HG03103 (cell line): Measurements from ENCODE around the gene RCAN1.
A peak's percentile ranks its signal among the peaks of the same experiment; 100 is the strongest.

Source experiments
- ATAC-seq: cut with Tn5 transposase; IDR thresholded peaks from one replicate; pipeline ENCODE4 v1.9.1; 2021; ENCODE audit warnings: low read depth; ENCODE audit not compliant: unreplicated experiment

RCAN1 gene

DNA sequence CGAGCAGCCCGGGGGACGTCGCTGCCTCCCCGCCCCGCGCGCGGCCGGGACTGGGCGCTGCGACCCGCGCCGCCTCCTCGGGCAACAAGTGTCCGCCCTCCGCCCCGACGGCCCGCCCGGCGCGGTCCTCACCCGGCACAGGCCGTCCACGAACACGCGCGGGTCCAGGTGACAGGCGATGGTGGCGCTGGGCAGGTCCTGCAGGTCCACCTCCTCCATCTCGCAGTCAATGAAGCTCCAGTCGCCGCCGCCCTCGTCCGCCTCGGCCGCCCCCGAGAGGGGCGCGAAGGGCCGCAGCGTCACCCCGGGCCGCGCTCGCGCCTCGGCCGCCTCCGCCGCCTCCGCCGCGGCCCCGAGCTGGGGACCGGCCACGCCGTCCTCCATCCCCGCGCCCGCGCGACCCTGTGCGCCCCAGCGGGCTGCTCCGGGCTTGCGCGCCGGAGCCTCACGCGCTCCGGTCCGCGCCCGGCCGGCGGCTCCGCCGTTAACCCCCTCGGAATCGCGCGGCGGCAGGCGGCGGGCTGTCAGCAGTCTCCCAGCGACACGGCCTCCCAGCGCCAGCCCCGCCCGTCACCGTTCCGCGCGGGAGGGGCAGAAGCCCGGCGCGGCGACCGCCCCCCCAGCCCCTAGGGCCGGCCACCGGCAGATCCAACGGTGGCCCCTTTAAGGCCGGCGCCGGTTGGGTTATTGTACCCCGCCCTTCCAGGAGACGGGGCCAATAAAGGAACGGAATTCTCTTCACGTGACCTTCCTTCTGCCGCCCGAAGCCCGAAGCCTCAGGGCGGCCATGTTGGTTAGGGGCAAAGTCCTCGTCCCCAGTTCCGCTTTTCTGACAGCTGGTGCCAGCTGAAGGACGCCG, at the start of gene RCAN1:
RCAN1 (minus strand) TSS at position 486 of the 859 bp plus-strand sequence; CDS start at position 384, 102 bp downstream.
- peak; percentile 88 for ATAC-seq

DNA sequence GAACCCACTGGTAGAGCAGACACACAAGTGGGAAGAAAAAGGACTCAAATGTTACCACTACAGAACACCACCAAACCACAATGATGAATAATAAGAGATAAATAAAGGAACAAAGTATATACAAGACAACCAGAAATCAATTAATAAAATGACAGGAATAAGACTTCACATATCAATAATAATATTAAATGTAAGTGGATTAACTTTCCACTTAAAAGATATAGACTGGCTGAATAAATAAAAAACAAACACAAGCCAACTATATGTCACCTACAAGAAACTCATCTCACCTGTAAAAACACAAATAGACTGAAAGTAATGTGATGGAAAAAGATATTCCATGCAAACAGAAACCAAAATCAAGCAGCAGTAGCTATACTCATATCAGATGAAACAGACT, 46.9 kb upstream of the RCAN1 start:
- no peak for ATAC-seq

DNA sequence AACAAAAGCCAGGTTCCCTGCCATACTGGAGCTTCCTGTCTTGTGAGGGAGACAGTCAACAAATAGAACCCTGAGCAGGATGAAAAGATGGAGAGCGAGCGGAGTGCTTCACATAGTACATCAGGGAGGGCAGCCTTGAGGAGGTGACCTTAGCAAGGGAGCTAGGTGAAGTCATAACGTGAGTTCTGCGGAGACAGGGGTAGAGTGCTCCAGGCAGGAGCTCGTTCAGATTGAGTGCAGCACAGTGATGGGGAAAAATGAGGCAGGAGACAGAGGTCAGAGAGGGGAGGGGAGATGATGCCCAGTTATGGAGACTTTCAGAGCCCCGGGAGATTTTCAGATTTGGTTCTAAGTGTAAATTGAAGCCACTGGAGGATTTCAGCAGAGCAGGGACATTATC, 38.6 kb upstream of the RCAN1 start:
- ATAC-seq: no peak

DNA sequence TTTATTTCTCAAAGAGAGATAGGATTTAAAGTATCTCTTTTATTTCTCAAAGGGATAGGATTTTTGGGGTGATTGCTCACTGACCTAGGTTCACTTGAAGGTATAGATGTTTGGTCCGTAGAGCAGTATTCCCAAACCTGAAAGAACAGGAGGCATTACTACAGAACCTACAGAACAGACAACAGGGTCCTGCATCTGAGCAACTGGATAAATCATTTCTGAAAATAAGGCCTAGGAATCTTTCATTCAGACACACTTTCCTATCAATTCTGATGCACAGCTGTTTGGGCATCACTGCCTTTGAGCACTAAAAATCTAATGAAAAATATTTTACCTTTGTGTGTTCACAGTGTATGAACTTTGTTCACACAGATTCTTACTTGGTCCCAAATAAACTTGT, 36.7 kb upstream of the RCAN1 start:
- ATAC-seq: no peak

DNA sequence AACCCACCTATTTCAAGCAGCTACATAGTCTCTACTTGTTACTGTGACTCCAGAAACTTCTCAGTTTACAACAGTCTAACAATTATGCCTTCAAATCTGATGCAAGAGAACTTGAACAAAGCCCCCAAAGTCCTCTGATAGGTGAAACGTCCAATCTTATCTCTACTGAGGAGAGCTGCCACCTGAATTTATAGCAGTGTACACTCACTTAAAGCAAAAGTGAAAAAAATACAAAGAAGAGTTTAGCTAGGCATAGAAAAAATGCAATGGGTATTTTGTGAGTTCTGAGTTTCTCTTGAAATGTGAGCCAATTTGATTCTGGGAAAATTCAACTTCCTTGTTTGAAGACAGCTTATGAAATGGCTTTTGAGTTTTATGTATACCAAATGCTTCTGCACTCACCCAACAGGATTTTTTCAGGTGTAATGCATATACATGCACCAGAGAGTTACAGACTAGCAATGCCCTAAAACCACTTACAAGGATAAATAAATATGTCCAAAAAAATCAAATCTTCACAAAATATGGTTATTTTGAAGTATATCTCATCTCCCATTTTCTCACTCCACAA, 36.0 kb upstream of the RCAN1 start:
- ATAC-seq: no peak

DNA sequence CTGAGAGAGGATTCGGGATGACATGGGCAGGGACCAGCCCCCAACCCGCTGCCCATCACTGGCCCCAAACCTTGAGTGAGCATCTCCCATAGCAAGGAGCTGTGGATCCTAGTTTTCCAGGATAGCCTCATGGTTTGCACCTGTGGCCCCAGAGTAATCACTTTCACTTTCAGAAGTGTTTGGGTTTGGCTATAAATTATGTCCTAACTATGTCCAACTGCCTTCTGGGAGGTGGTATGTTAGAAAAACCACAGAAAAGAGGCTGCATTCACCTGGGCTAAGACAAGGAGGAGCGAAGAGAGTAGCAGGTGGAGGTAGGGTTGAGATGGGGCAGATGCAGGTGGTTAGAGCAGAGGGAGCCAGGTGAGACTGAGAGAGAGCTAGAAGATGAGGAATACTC, 34.5 kb upstream of the RCAN1 start:
- ATAC-seq: no peak

DNA sequence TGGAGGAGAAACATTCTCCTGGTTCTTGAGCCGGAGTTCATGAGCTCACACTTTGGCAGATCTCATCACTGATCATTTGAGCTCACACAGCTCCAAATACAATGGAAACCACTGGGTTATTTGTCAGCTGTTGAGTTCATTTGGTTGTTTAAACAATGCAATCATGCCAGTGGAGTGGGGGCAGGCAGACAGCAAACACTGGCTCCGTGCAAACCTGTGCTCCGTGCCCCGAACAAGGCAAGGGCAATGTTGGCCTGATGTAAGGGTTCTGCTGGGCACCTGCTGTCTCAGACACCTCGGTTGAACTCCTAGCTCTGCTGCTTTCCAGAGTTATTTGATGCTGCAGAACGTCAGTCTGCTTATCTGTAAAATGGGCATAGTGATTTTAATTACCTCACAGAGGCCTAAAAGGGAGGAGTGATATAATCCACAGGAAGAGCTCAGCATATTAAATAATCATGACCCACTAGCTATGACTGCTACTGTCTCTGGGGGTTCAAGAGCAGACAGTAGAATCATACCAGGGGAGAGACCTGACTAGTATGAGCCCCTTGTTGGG, 33.9 kb upstream of the RCAN1 start:
- ATAC-seq: no peak

DNA sequence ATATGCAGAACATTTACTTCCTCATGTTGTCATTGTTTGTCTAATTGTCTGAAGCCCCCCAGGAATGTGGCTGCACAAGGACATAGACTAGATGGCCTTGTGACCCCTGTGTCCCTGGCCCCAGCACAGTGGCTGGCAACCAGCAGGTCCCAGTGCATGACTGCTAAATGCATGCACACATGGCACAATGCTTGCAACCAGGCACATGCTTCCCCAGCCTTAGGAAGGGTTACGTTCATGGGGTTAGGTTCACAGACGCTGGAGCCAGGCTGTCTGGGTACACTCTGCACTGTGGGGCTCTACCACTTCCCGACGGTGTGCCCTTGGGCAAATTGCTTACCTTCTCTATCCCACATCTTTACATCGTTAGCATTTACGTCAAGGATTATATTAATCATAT, 32.6 kb upstream of the RCAN1 start:
- ATAC-seq: no peak

DNA sequence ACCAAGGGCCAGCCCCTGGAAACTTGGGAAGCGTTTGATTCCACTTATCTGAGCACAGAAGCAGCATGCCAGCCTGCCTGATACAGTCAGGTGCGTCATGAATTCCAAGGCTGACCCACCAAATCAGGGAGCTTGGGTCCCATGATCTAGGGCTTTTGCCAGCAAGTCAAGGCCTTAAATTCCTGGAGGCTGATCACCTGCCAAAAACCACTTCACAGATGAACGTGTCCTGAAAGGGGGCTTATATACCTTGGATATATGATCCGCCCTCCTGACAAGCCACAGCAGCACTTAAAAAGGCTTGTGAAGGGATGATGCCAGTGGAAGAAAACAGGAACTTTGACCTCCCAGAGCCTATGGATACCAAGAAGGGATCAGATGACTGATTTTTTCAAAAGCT, 29.9 kb upstream of the RCAN1 start:
- no peak for ATAC-seq

DNA sequence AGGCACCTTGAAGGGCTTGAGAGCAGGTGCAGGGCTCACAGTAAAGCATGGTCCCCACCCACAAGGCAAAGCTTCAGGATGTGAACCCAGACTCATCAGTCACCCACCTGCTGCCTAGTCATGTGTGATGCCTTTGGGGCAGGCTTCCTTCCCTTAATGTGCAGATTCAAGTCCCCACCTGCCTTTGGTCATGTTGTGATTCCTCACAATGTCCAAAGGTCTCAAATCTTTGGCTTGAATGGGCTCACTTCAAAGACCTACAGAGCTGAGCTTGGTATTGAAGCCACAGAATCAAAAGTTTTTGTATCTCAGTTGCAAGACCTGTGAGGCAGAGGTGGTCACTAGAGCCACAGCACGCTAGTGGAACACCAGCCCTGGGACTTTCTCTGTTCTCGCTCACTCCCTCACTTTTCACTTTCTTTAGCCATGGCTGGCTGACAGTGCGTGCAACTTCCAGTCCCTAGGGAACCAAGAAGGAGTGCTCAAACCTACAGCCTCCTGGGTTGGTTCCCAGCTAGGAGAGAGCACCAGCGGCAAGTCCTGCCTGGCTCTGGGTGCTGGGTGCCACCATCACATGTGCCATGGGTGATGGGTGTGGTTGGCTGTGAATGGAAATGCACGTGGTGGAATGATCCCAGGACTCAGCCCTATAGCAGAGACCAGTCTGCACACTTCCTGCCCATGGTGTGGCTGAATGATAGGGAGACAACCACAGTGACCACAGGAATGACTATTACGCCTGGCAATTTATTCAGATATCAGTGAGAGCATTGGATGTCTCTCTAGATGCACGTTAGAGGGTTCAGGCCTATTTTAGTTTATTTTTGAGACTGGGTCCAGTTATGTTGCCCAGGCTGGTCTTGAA, 27.5 kb upstream of the RCAN1 start:
- ATAC-seq: peak; percentile 55

DNA sequence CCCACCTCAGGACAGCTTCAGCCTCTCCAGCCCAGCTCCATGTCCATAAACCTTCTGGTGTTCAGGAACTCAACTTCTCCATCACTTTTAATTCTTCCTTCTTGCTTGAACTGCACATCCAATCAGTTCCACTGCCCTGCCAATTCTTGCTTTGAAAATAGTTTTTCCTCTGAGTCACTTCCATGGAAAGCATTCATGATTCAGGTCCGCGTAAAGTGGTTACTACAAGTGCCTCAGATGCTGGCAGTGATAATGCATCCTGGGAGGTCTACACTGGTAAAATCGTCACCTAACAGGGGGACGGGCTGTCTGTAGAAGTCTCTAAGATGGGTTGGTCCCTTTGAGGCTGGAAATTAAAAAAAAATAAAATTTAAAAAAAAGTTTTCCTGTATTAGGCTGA, 25.9 kb upstream of the RCAN1 start:
- ATAC-seq: no peak

DNA sequence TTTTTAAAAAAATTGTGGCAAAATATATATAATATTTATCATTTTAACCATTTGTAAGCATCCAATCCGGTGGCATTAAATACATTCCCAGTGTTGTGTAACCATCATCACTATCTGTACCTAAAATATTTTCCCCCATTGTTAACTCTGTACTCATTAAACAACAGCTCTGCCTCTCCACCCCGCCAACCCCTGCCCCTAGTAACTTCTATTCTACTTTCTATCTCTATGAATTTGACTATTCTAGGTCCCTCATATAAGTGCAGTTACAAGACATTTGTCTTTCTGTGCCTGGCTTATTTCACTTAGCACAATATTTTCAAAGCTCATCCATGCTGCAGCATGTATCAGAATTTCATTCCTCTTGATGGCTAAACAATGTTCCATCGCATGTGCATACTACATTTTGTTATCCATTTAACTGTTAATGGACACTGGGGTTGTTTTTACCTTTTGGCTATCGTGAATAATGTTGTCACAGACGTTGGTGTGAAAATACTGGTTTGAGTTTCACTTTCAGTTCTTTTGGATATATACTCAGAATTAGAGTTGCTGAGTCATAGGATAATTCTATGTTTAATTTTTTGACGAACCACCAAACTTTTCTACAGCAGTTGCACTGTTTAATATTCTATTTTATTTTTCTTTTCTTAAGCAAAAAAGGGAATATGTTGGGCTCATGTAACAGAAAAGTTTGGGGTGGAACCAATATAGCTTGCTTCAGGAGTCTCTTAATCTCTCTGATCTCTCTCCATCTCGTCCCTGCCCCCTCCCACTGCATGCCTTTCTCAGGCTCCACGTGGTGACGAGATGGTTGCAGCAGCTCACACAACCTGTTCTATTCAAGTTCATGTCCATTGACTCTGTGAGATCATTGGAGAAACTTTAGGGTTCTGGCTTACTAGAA, 25.2 kb upstream of the RCAN1 start:
- ATAC-seq: no peak

DNA sequence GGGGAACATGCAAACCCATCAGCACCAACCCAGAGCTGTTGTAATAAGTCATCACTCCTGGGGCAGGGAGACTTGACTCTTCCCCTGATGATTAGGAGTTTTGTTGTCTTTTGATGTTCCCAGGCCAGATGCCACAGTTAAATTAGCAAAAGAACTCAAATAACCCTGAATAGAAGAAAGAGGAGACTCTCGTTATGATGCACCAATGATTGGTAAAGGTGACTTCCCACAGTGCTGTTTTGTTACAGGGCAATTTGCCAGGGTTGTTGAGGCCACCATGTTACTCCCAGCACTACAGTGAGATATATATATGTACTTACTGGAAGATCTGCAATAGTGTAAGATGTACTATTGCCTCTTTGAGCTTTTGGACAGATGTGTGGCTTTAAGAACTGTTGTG, 24.3 kb upstream of the RCAN1 start:
- ATAC-seq: no peak

DNA sequence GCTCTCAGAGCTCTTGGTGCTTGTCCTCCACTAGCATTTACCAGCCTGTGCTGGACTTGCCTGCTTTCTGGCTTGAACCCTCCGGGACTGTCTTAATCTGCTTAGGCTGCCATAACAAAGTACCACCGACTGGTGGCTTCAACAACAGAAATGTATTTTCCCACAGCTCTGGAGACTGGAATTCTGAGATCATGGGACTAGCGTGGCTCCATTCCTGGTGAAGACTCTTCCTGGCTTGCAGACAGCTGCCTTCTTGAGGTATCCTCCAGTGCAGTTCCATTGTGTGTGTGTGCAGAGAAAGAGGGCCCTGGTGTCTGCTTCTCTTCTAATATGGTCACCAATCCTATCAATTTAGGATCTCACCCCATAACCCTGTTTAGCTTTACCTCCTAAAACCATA, 22.0 kb upstream of the RCAN1 start:
- ATAC-seq: no peak

DNA sequence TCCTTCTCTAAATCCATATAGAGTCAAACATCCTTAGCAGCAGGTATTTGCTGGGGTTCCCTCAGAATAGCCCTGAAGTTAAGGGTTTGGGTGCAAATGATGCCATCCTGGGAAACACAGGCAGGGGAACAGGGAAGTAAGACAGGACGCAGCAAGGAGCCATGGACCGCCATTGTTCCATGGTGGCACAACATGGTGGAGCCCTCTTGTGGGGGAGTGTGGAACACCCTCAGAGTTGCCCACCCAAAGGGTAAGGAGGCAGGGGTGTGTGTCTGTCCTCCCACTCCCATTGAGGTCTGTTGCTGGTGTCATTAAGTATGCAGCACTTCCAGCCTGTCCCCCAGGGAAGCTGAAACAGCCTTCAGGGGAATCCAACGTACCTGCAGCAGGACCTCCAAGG, 20.4 kb upstream of the RCAN1 start:
- no peak for ATAC-seq

DNA sequence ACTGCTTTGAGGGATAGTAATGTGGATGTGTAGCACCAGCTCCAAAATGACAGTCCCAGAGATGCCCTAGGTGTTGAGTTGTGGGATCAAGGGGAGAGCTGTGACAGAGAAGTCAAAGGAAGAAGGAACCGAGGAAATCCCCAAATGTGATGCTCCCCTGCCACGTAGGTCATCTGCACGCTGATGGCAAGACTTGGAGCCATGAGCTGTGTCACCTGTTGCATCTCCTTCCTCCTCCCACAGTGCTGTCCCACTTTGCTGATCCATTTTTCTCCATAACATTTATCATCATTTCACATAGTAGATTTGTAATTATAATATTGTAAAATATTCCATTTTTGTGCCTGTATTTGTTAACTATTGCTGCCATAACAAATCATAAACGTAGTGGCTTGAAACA, 17.6 kb upstream of the RCAN1 start:
- no peak for ATAC-seq

DNA sequence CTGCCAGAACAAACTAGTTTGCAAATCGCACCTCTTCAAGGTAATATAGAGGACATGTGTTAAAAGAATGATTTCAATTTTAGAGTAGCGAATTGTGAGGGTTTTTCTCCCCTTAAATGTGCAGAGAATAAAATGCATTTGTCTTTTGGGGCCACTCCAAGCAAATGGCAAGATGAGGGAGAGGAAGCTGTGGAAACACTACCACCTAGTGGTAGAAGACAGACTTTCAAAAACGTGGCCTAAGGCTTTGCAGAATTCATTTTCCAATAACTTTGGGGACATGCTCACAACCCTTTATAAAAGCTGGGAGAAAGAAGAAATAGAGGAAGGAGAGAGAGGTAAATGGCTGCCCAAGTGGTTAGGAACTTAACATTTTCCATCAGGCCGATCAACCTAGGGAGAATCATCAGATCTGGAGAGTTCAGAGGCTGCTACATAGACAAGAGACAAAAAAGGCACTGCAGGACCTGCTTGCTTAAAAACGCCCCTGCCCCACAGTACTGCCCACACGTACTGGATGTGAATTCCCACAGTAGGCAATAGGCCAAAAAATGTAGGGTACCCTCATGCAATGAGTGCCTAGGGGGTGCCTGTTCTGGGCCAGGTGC, 15.7 kb upstream of the RCAN1 start:
- ATAC-seq: no peak

DNA sequence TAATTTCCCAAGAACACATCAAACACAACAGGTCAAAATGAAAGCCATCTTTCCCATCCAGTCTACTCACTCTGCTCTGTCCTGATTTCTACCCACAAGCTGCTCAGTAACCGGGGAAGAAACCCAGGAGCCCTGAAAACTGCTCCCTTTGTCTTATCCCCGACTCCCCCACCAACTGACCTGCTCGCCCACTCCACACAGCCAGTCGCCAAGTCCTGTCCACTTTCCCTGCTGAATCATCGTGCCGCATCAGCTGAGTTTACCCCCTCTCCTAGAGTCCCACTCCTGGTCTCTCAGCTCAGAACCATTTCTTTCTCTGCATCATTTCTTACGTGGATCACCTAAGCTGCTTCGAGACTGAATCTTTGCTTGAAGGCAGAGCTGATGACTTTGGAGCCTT, 11.2 kb upstream of the RCAN1 start:
- no peak for ATAC-seq

DNA sequence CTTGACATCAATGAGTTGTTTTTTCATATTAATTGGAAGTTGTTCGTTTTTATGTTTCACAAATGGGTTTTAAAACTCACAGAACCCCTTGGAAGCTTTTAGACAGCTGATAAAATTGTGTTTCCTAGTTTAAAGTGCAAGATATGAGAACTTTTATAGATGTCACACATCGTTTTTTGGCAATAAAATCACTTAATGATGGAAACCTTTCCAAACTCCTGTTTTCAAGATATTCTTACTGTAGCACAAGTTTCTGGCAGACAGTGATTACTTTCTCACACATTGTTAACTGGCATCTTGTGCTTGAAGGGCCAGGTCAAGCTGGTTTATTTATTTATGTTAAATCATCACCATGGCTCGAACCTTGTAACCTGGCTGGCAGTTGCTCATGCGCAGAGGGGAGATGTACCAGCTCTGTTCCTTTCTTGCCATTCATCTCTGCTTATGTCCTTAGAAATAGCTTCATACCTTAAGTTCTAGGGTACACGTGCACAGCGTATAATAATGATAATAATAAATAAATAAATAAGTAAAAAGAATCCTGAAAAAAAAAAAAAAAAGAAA, 10.2 kb upstream of the RCAN1 start:
- no peak for ATAC-seq
